ENCODE measurements around the gene ROR1. TPM values are rescaled to one million over a fixed set of nuclear protein-coding genes. Genes with fewer than 3 reads are reported as not detected.

Gene ROR1
- total RNA-seq, 1 experiment from 2014 or later, result not detected

GRCh38 chr1:63836830-63837229 is 63.0 kb downstream of the ROR1 start:
- DNase-seq (ENCODE audit: low spot score), result no peak
- in situ Hi-C loops (cut with HindIII; ENCODE audit: low sequenced_read_pairs), result no loop called here

GRCh38 chr1:63843010-63843409 is 69.2 kb downstream of the ROR1 start:
- in situ Hi-C loops (cut with HindIII; ENCODE audit: low sequenced_read_pairs), result no loop called here
- no peak for DNase-seq (ENCODE audit: low spot score)

- DNase-seq (ENCODE audit: low spot score), result no peak
- in situ Hi-C loops (cut with HindIII; ENCODE audit: low sequenced_read_pairs), result no loop called here
Observed at GRCh38 chr1:63843884-63844283, 70.1 kb downstream of the ROR1 start.

DNA sequence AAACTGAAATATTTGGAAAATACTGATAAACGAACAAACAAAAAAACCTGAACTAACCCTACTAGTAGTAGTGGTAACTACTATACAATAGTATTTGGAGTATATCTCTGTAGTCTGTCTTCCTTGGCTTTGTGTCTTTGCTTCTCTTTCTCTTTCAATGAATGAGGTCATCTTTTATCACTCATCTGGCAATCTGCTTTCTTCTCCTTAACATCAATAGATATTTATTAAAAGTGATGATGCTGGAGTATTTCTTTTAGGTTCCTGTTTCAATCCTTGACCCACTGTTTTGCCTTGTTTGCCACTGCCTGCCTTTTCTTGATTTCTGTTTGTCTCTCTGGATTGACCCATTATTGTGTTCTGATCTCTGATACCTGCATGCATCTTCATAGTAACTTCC is 71.5 kb downstream of the ROR1 start:
- in situ Hi-C loops (cut with HindIII; ENCODE audit: low sequenced_read_pairs), result no loop called here
- DNase-seq (ENCODE audit: low spot score), result no peak

GRCh38 chr1:63847308-63847910 is 73.6 kb downstream of the ROR1 start:
- DNase-seq (ENCODE audit: low spot score), result no peak
- in situ Hi-C loops (cut with HindIII; ENCODE audit: low sequenced_read_pairs), result no loop called here

GRCh38 chr1:63848733-63849132 is 74.9 kb downstream of the ROR1 start:
- DNase-seq (ENCODE audit: low spot score), result no peak
- in situ Hi-C loops (cut with HindIII; ENCODE audit: low sequenced_read_pairs), result no loop called here

DNA sequence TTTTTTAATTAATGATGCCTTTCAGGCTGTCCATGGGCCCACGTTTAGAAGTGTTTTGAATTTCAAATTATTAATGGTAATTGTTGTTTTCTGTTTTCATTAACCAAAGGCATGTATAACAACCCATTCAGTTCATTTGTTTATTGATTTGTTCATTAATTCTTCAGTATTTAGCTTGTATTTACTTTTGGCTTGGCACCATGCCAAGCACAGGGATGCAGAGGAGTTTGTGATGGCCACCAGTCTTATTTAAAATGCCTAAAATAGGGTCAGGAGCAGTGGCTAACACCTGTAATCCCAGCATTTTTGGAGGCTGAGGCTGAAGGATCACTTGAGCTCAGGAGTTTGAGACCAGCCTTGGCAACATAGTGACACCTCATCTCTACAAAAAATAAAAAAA is 75.3 kb downstream of the ROR1 start:
- in situ Hi-C loops (cut with HindIII; ENCODE audit: low sequenced_read_pairs), result no loop called here
- no peak for DNase-seq (ENCODE audit: low spot score)

DNA sequence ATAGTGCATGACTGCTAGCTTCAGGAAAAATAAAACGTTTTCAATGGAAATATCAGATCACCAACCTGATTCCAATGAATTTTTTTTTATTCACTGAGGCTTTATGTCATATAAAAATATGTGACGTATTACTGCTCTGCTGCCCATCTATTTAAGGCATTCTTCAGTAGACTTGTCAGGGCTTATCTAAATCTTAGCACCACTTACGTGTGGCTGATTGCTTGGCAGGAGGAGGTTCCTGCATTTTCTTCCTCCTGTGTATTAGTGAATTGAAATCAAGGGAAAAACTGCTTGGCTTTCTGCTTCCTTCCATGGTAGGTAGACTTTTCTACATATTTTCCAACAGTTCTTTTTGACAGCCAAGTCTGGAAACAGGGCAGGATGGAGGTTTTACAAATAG is 80.3 kb downstream of the ROR1 start:
- no peak for DNase-seq (ENCODE audit: low spot score)
- in situ Hi-C loops (cut with HindIII; ENCODE audit: low sequenced_read_pairs), result no loop called here

DNA sequence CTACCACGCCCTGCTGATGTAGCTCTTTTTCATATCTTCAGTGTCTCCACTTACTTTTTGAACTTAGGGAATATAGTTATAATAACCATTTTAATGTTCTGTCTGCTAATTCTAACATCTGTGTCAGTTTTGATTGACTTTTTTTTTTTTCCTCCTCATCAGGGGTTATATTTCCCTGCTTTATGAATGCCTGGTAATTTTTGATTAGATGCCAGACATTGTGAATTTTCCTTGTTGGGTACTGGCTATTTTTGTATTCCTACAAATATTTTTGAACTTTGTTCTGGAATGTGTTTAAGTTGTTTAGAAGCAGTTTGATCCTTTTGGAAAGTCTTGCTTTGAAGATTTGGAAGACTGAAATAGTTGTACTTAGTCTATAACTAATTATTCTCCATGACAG is 82.1 kb downstream of the ROR1 start:
- DNase-seq (ENCODE audit: low spot score), result no peak
- in situ Hi-C loops (cut with HindIII; ENCODE audit: low sequenced_read_pairs), result no loop called here

- in situ Hi-C loops (cut with HindIII; ENCODE audit: low sequenced_read_pairs), result no loop called here
Observed at GRCh38 chr1:63856924-63857323, 83.1 kb downstream of the ROR1 start.

DNA sequence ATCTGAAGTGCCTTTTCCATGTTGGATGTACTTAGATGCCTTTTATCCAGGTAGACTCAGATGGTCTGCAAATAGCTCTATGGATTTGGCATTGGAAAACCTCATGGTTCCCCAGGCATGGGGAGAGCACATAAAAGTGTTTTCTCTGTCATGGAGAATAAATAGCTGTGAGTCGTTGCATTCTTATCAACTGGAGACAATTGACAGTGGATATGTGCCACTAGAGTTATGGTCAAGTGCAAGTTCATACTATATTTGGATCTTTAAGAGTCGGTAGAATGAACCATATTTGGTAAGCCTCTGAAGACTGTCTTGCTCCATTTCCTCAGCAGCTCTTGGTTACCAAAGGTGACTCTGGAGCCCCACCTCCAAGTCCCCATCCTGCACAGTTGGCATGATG is 83.7 kb downstream of the ROR1 start:
- in situ Hi-C loops (cut with HindIII; ENCODE audit: low sequenced_read_pairs), result no loop called here
- DNase-seq (ENCODE audit: low spot score), result no peak

More at GRCh38 chr1:63856924-63857323, 83.1 kb downstream of the ROR1 start:
- DNase-seq (ENCODE audit: low spot score), result no peak

GRCh38 chr1:63858153-63858552 is 84.3 kb downstream of the ROR1 start:
- in situ Hi-C loops (cut with HindIII; ENCODE audit: low sequenced_read_pairs), result no loop called here

GRCh38 chr1:63859480-63860275 is 85.9 kb downstream of the ROR1 start:
- in situ Hi-C loops (cut with HindIII; ENCODE audit: low sequenced_read_pairs), result no loop called here
- no peak for DNase-seq (ENCODE audit: low spot score)

More at GRCh38 chr1:63858153-63858552, 84.3 kb downstream of the ROR1 start:
- no peak for DNase-seq (ENCODE audit: low spot score)

- no peak for DNase-seq (ENCODE audit: low spot score)
- in situ Hi-C loops (cut with HindIII; ENCODE audit: low sequenced_read_pairs), result no loop called here
Observed at GRCh38 chr1:63861052-63861691, 87.4 kb downstream of the ROR1 start.

- no peak for DNase-seq (ENCODE audit: low spot score)
- in situ Hi-C loops (cut with HindIII; ENCODE audit: low sequenced_read_pairs), result no loop called here
Observed at GRCh38 chr1:63863145-63863544, 89.3 kb downstream of the ROR1 start.

- in situ Hi-C loops (cut with HindIII; ENCODE audit: low sequenced_read_pairs), result no loop called here
- DNase-seq (ENCODE audit: low spot score), result no peak
Observed at GRCh38 chr1:63864224-63864641, 90.4 kb downstream of the ROR1 start.

GRCh38 chr1:63865561-63865960 is 91.7 kb downstream of the ROR1 start:
- no peak for DNase-seq (ENCODE audit: low spot score)
- in situ Hi-C loops (cut with HindIII; ENCODE audit: low sequenced_read_pairs), result no loop called here

DNA sequence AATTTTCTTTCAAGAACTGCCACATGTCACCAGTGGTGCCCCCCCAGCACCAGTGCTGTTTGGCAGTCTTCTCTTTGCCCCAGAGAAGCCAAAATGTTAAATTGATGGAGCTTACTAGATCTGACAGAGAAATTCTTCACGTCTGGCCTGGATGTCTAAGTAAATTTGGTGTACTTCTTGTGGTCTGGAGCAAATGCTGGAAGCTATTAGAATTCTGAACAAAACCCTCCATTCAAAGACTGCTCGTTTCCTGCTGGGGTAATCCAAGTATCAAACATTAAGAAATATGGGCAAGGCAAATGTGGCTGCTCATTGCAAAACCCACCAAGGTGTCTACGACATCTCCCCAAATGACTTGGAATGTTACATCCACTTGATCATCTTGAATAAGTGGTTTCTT is 92.3 kb downstream of the ROR1 start:
- in situ Hi-C loops (cut with HindIII; ENCODE audit: low sequenced_read_pairs), result no loop called here
- DNase-seq (ENCODE audit: low spot score), result no peak

DNA sequence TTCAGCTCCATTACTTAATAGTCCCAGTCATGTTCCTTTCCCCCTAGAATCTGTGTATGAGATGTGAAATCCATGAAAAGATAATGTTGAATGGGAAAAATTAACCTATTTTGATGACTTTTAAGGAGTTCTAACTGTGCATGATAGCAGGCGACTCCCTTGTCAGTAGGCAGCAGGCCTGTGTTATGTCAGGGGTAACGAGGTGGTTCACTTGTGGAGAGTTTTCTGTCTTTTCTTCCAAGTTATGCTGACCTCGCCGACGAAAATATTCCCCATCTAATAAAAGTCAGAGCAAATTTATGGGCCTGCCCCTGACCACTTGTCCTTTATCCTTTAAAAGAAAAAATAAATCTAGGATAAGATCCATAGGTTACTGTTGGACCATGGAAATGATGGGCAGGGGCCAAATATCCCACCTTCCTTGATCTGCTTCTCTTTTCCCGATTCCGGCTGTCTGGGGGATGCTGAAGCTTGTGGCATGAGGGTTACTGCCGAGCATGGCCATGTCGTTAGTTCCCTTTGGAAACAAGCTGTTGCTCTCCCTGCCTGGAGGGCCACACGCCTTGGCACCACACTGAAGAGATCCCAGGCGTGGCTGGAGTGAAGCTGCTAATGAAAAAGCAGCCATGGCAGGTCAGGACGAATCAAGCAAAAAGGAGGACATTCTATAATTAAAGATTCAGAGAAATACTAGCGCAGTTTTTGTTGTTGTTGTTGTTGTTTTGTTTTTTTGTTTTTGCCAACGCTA is 93.8 kb downstream of the ROR1 start:
- in situ Hi-C loops (cut with HindIII; ENCODE audit: low sequenced_read_pairs), result no loop called here
- no peak for DNase-seq (ENCODE audit: low spot score)

DNA sequence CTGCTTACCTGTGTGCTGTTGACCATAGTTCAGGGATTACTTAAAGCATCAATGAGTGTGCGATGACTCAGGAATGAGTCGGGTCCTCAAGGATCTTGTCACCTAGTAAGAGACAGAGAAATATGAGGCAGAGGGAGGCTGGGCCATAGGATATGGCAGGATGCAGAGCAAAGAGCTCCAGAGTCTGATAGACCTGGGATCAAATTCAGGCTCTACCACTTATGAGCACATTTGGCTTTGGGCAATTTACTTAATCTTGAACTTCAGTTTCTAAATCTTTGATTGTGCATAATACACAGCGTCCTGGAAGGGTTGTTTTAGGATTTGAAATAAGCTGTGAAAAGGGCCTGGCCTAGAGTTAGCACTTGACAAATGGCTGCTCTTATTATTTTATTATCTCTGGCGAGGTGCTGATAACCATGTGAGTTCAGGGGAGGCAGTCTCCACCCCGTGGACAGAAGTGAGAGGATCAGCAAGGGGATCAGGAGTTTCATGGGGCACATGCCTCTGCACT is 94.5 kb downstream of the ROR1 start:
- in situ Hi-C loops (cut with HindIII; ENCODE audit: low sequenced_read_pairs), result no loop called here
- DNase-seq (ENCODE audit: low spot score), result no peak
